Measurements from ENCODE around the gene HJURP.

DNA sequence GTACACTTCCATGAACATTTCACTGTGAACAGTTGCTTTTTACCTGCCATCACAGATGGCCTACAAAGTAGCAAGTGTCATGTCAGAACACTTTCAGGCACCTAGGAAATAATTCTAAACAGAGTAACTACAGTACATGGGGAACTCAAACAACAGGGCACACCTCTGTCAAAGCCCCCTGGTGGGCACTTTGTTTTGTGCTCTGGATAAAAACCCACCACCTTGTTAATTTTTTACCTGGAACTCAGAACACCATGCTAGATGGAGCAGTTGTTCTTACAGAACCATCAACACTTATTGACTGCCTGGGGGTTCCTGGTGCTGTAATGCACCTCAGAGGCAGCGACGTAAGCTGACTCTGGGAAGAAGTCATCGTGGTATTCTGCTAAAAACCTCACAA, 11.5 kb upstream of the HJURP start:
- TF ChIP-seq, protein P1, sequence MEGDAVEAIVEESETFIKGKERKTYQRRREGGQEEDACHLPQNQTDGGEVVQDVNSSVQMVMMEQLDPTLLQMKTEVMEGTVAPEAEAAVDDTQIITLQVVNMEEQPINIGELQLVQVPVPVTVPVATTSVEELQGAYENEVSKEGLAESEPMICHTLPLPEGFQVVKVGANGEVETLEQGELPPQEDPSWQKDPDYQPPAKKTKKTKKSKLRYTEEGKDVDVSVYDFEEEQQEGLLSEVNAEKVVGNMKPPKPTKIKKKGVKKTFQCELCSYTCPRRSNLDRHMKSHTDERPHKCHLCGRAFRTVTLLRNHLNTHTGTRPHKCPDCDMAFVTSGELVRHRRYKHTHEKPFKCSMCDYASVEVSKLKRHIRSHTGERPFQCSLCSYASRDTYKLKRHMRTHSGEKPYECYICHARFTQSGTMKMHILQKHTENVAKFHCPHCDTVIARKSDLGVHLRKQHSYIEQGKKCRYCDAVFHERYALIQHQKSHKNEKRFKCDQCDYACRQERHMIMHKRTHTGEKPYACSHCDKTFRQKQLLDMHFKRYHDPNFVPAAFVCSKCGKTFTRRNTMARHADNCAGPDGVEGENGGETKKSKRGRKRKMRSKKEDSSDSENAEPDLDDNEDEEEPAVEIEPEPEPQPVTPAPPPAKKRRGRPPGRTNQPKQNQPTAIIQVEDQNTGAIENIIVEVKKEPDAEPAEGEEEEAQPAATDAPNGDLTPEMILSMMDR (optimal IDR thresholded peaks at IDR 0.05 in 1 of 3, IDR thresholded peaks at IDR 0.05 in 1 of 3, conservative IDR thresholded peaks at IDR 0.05 in 1 of 3; ENCODE audit: extremely low read depth in 1 of 3, insufficient read depth in 2 of 3, low read length in 3 of 3): peak in 2 of 3 experiments; percentile 9 to 23
- TF ChIP-seq EZH2 (IDR thresholded peaks at IDR 0.05; ENCODE audit: low read length): no peak

Data from keratinocyte (primary cell).